DMS153 (cell line): ENCODE measurements around the gene LY9.
"Not testable (repeated sequence)": the region's sequence is repeated elsewhere in the genome, so short reads cannot be mapped to it uniquely, and the experiment has no call there.

Experiments
- DNase-seq: peaks from one replicate; lab custom pipeline; 2025; lab: John Stamatoyannopoulos, UW

The LY9 gene

DNA sequence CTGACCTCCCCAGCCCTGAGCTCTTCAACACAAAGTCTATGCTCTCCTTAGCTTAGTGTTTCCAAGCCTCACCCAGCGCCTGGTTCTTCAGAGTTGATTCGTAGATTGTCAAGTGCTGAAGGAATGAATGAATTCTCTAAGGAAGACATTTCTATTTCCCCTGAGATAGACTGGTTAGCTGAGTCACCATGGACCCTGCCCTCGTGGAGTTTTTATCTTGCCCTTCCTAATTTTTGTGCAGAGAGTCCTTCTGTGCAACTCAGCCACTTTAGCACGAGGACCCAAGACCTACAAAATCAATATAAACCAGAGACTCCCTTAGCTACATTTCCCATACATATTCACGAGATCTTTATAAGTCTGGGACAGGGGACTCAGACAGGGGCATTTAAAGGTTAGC is 69.4 kb downstream of the LY9 start:
- DNase-seq, result no peak

GRCh38 chr1:160866001-160866694 is 70.2 kb downstream of the LY9 start:
- DNase-seq, result no peak

DNA sequence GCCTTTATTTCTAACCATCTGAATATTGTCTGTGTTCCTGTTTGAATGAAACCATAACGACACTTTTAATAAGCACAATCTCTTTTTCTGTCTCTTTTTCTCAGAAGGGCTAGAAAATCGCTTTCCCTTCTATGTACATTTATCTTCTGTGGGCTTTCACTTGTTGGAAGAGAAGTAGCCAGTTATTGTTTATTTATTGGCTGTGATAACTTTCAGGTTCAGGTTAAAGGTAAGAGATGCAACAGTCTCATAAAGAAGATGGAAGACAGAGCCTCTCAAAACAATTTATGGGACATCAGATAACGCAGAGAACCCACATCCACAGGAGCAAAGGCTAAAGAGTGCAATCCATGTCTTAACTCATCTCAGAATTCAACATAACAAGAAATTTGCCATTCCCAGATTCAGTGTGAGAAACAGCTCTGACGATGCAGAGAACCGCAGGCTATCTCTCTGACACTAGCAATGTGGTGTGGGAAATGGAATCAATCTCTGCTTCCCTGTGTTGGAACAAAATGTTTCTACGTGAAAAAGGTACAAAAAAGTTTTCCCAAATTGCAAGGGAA is 70.8 kb downstream of the LY9 start:
- DNase-seq, result no peak

- DNase-seq, result not testable (repeated sequence)
Measured at GRCh38 chr1:160867651-160868050, 71.7 kb downstream of the LY9 start.

DNA sequence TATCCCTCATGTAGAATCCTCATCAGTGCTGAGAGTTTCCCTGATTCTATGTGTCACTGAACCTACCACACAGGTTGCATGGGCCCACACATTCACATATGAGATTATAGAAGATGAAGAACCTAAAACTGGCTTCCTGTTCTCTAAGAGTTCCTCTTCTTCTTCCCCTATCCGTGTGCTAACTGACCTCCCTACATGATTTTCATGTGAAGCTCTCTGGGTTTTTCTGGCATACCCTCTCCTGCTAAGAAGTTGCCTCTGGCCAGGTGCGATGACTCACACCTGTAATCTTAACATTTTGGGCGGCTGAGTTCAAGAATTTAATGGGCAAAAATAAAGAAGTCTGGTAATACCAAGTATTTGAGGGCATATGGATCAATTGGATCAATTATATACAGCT is 72.2 kb downstream of the LY9 start:
- DNase-seq, result no peak

- DNase-seq, result no peak
Measured at GRCh38 chr1:160874935-160875334, 79.0 kb downstream of the LY9 start.

- DNase-seq, result not testable (repeated sequence)
Measured at GRCh38 chr1:160875591-160875990, 79.6 kb downstream of the LY9 start.

GRCh38 chr1:160876311-160876710 is 80.3 kb downstream of the LY9 start:
- no peak for DNase-seq

GRCh38 chr1:160877221-160877620 is 81.2 kb downstream of the LY9 start:
- no peak for DNase-seq
